Measurements from ENCODE around the gene DNMT3A. TPM values are rescaled to one million over a fixed set of nuclear protein-coding genes. Genes with fewer than 3 reads are reported as not detected.

DNMT3A gene
- total and polyA plus RNA-seq, 5 experiments from 2014 or later, result 17.9 to 122 (median 31.2) TPM

DNA sequence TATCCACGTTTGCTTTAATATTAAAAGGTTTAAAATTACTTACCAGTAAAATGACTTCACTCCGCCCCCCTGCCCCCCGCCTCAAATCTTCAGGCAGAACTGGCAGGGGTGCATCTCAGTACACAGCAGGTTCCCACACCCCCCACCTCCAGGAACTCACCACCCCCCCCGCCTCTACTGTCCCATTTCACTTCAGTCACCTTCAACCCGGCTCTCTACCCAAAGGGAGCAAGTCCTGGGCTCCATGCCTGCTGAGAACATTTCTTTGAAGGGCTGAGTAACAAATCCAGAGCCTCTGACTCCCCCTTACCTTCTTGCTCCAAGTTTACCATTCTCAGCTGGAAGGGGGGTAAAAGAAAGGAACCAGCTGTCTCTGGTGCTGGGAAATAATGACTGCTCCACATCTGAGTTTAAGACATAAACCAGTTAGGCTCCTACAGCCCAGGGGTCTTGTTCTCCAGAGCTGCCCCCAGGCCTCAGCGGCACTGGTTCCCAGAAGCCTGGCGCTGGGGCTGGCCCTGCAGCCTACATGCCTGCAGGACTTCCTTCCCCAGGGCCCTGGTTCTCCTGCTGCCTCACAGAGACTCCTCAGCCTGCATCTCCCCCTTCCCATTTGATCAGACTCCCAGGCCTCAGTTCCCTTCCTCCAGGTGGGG is 42.8 kb downstream of the DNMT3A start:
- Mint-ChIP-seq H3K4me1 (peaks cover 36 to 71% (median 61%) of the 10 kb centered on the region in 4 donors), H3K27ac (peak overlapping the region in 6 of 10 donors; percentile 44 to 78 (median 62)), H3K27me3 (no peaks in the 10 kb centered on the region), H3K36me3 (peaks cover 0 to 40% (median 2%) of the 10 kb centered on the region in 3 donors), H3K9me3 (no peaks in the 10 kb centered on the region), H3K4me3 (no peak overlapping the region)
- POLR2A ChIA-PET, result no interaction called here
- DNase-seq (no peak), ATAC-seq (no peak)

GRCh38 chr2:25297738-25298137 is 44.0 kb downstream of the DNMT3A start:
- Mint-ChIP-seq H3K4me3 (peak overlapping the region in 1 of 10 donors; percentile 14), H3K27me3 (no peaks in the 10 kb centered on the region), H3K4me1 (peaks cover 40 to 72% (median 67%) of the 10 kb centered on the region in 4 donors), H3K9me3 (no peaks in the 10 kb centered on the region), H3K36me3 (peaks cover 0 to 35% (median 2%) of the 10 kb centered on the region in 3 donors), H3K27ac (peak overlapping the region; percentile 56 to 95 (median 76))
- POLR2A ChIA-PET, result interaction anchor here (1.0 to 13.9 kb wide), 3 partner anchors 12 to 42 kb away, joined by 3 to 358 read pairs (median 5); no protein-coding TSS in a partner anchor
- ATAC-seq (no peak), DNase-seq (no peak)

GRCh38 chr2:25295621-25296020 is 46.1 kb downstream of the DNMT3A start:
- POLR2A ChIA-PET, result interaction anchor here (1.5 to 13.9 kb wide), 12 partner anchors 10 to 80 kb away, joined by 6 to 358 read pairs (median 22); no protein-coding TSS in a partner anchor
- Mint-ChIP-seq H3K27me3 (no peaks in the 10 kb centered on the region), H3K4me1 (peaks cover 38 to 73% (median 69%) of the 10 kb centered on the region in 4 donors), H3K4me3 (peak overlapping the region; percentile 66 to 94 (median 83)), H3K36me3 (peaks cover 0 to 23% (median 0%) of the 10 kb centered on the region in 3 donors), H3K27ac (peak overlapping the region; percentile 95 to 99 (median 98)), H3K9me3 (no peaks in the 10 kb centered on the region)
- DNase-seq, result peak in 1 of 10 donors; percentile 39
- peak; percentile 24 to 50 for ATAC-seq

DNA sequence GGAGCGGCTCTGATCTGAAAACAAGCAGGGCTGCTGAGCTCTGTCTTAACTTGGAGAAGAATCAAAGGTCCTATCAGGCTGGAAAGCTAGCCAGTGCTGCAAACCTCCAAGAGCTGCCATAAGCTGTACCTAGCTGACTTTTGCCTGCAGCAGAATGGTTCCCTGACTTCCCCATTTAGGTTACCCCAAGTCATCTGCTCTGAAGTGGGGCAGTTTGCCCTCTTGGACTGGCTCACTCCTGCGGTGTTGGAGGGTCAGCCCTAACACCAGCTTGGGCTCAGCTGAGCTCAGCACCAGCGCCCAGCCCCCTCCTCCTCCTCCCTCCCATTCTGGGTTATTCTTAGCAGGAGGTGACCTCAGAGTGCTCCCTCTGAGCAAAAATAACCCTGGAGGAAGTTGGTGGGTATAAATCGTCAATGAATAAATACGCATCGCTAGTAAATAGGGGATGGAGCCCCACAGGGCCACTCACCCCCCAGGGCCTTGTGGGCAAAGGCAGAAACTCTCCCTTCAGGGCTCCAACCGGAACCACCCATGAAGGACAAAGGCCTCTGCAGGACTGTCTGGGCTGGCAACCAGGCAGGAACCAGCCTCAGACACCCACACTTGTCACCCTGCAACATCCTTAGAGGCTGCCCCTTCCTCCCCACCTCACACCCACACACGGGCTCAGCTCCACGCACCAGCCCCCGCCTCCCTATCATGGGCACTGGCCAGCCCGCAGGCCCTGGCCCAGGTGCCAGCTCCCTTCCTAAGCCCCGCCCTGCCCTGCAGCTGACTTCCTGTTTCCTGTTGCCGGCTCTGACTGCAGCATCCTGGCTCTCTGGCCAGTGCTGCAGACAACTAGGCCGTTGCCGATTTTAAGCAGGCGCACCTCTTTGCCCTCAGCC is 46.9 kb downstream of the DNMT3A start:
- Mint-ChIP-seq H3K9me3 (no peaks in the 10 kb centered on the region), H3K4me1 (peaks cover 39 to 79% (median 75%) of the 10 kb centered on the region in 4 donors), H3K36me3 (peaks cover 0 to 17% (median 0%) of the 10 kb centered on the region in 3 donors), H3K27ac (peak overlapping the region; percentile 95 to 99 (median 98)), H3K27me3 (no peaks in the 10 kb centered on the region), H3K4me3 (peak overlapping the region; percentile 66 to 94 (median 83))
- DNase-seq (peak; percentile 56 to 89 (median 75)), ATAC-seq (peak; percentile 79 to 82)
- POLR2A ChIA-PET, result interaction anchor here (0.6 to 13.9 kb wide), 20 partner anchors 9 to 934 kb away, joined by 3 to 358 read pairs (median 10); partner anchors contain the start of genes DNMT3A and ITSN2

GRCh38 chr2:25293958-25294562 is 47.7 kb downstream of the DNMT3A start:
- Mint-ChIP-seq H3K4me1 (peaks cover 41 to 84% (median 78%) of the 10 kb centered on the region in 4 donors), H3K4me3 (peak overlapping the region; percentile 66 to 94 (median 83)), H3K36me3 (peaks cover 0 to 11% (median 0%) of the 10 kb centered on the region in 3 donors), H3K9me3 (no peaks in the 10 kb centered on the region), H3K27me3 (no peaks in the 10 kb centered on the region), H3K27ac (peak overlapping the region; percentile 95 to 99 (median 98))
- no peak for DNase-seq
- POLR2A ChIA-PET, result interaction anchor here (0.8 to 13.9 kb wide), 16 partner anchors 8 to 934 kb away, joined by 3 to 358 read pairs (median 14); partner anchors contain the start of genes DNMT3A and ITSN2
- ATAC-seq, result peak; percentile 13 to 34

DNA sequence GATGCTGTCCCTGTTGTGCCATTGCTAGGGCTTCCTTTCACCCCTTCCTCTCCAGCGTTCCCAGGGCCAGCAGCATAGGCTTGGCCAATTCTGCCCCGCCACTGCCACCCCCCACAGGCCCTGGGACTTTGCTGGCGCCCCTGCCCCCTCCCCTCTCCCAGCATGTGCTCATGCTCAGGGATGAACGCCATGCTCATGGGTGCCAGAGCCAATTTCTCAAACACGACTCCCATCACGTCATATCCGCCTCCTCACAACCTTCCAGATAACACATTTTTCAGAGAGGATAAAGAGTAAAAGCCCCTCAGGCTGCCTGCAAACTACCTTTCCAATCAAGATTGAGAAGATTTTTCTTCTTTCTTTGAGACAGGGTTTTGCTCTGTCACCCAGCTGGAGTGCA is 48.6 kb downstream of the DNMT3A start:
- Mint-ChIP-seq H3K27ac (peak overlapping the region; percentile 85 to 99 (median 95)), H3K4me3 (peak overlapping the region in 7 of 10 donors; percentile 2 to 66 (median 40)), H3K36me3 (peaks cover 0 to 12% (median 0%) of the 10 kb centered on the region in 3 donors), H3K9me3 (no peaks in the 10 kb centered on the region), H3K4me1 (peaks cover 44 to 88% (median 81%) of the 10 kb centered on the region in 4 donors), H3K27me3 (no peaks in the 10 kb centered on the region)
- DNase-seq, result no peak
- POLR2A ChIA-PET, result interaction anchor here (3.2 to 13.9 kb wide), 6 partner anchors 7 to 44 kb away, joined by 28 to 358 read pairs (median 78); no protein-coding TSS in a partner anchor
- ATAC-seq, result no peak

DNA sequence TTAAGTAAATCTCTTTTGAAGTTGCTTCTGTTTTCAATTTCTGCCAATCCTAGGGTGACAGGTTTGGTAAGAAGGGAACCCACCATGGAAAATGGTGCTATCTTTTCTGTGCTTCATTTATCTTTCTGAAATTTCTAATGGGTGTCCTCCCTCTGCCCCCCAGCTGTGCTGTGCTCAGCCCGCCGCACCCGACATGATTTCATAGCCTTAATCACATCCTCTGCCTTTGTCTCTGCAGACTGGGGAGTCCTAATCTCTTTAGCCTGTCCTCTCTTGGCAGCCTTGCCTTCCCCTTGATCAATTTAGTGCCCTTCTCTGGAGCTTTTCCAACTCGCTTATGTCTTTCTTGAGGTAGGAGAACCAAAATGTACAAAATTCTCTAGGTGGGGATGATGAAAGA is 49.3 kb downstream of the DNMT3A start:
- peaks cover 40 to 85% (median 77%) of the 10 kb centered on the region in 4 donors for H3K4me1 Mint-ChIP-seq
- DNase-seq (no peak), ATAC-seq (no peak)
- no peaks in the 10 kb centered on the region for H3K9me3 Mint-ChIP-seq
- H3K27me3 Mint-ChIP-seq, result no peaks in the 10 kb centered on the region
- peak overlapping the region; percentile 85 to 99 (median 95) for H3K27ac Mint-ChIP-seq
- POLR2A ChIA-PET, result interaction anchor here (0.6 to 13.9 kb wide), 9 partner anchors 13 to 198 kb away, joined by 3 to 358 read pairs (median 28); no protein-coding TSS in a partner anchor
- peaks cover 0 to 7% (median 0%) of the 10 kb centered on the region in 3 donors for H3K36me3 Mint-ChIP-seq
- H3K4me3 Mint-ChIP-seq, result peak overlapping the region in 8 of 10 donors; percentile 1 to 62 (median 45)

DNA sequence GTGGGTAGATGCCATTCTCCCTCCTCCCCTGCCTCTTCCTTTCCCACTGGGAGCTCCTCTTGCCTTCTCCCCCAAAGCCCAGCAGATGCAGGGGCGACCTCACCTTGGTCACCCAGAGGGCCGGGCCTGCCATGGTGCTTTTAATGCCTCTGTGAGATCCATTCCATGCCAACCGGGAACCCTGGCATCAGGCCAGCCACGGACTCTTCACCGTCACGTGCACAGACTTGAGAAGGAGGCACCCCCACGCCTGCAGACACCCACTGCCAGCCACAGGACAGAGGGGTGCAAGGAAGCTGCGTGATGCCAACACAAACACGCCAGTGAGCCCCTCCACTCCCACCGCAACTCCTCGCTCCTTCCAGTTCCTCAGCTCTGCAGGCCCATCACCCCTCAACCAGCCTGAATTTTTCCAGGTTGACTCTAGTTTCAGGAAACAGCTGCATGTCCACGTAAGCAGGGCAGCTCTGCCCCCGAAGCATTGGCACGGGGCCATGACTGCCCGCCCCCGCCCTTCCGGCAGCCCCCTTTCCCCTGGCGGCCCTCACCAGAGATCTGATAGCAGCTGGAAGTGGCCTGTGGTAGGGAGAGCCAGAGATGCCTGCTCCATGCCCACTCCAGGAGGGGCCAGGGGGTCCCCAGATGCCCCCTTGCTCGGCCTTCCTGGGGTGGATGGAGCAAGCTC is 50.8 kb downstream of the DNMT3A start:
- no peak for ATAC-seq
- H3K9me3 Mint-ChIP-seq, result no peaks in the 10 kb centered on the region
- POLR2A ChIA-PET, result interaction anchor here (0.5 to 13.9 kb wide), 9 partner anchors 12 to 86 kb away, joined by 3 to 358 read pairs (median 5); no protein-coding TSS in a partner anchor
- peaks cover 0 to 7% (median 0%) of the 10 kb centered on the region in 3 donors for H3K36me3 Mint-ChIP-seq
- H3K27ac Mint-ChIP-seq, result peak overlapping the region; percentile 85 to 99 (median 92)
- no peaks in the 10 kb centered on the region for H3K27me3 Mint-ChIP-seq
- DNase-seq, result peak in 2 of 10 donors; percentile 36 to 48
- H3K4me3 Mint-ChIP-seq, result peak overlapping the region in 7 of 10 donors; percentile 15 to 59 (median 45)
- peaks cover 39 to 85% (median 79%) of the 10 kb centered on the region in 4 donors for H3K4me1 Mint-ChIP-seq

GRCh38 chr2:25286723-25287483 is 54.8 kb downstream of the DNMT3A start:
- peak overlapping the region; percentile 96 to 100 (median 99) for H3K27ac Mint-ChIP-seq
- H3K4me3 Mint-ChIP-seq, result peak overlapping the region in 8 of 10 donors; percentile 15 to 90 (median 56)
- H3K36me3 Mint-ChIP-seq, result peaks cover 0 to 11% (median 0%) of the 10 kb centered on the region in 3 donors
- DNase-seq, result no peak
- POLR2A ChIA-PET, result interaction anchor here (0.5 to 13.9 kb wide), 17 partner anchors 8 to 75 kb away, joined by 3 to 358 read pairs (median 12); no protein-coding TSS in a partner anchor
- H3K27me3 Mint-ChIP-seq, result no peaks in the 10 kb centered on the region
- no peak for ATAC-seq
- H3K9me3 Mint-ChIP-seq, result no peaks in the 10 kb centered on the region
- peaks cover 29 to 79% (median 68%) of the 10 kb centered on the region in 4 donors for H3K4me1 Mint-ChIP-seq

DNA sequence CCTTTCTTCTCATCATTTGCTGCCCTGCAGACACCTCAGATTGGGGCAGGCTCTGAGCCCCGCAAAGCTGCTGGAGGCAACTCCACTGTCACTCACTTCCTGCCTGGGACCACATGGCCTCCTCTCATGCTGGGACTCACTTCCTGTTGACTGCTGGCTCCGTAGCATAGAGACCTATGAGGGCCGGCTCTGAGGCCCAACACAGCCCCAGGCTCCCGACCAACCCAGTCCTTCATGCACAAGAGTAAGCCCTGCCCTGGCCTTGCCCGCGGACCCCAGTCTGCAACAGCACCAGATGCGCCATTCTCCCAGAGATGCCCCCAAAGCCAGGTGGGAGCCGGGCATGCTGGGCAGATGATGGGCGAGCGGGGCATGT is 55.7 kb downstream of the DNMT3A start:
- Mint-ChIP-seq H3K4me3 (peak overlapping the region; percentile 66 to 91 (median 78)), H3K4me1 (peaks cover 27 to 80% (median 65%) of the 10 kb centered on the region in 4 donors), H3K27ac (peak overlapping the region; percentile 96 to 100 (median 99)), H3K36me3 (peaks cover 0 to 20% (median 6%) of the 10 kb centered on the region in 3 donors), H3K27me3 (no peaks in the 10 kb centered on the region), H3K9me3 (no peaks in the 10 kb centered on the region)
- peak; percentile 43 to 88 (median 73) for DNase-seq
- POLR2A ChIA-PET, result interaction anchor here (0.5 to 13.9 kb wide), 21 partner anchors 7 to 92 kb away, joined by 3 to 358 read pairs (median 11); no protein-coding TSS in a partner anchor
- peak; percentile 98 to 100 for ATAC-seq
